ENCODE data around the gene ATP5PO.

GRCh38 chr21:33917421-33917820 lies 1.8 kb upstream of the ATP5PO start:
- TF ChIP-seq NR1H2 (CRISPR knock-in tag; IDR thresholded peaks at IDR 0.05) (no peak), TCF7 (CRISPR knock-in tag; IDR thresholded peaks at IDR 0.05; ENCODE audit: low read depth) (no peak), GABPB1 (CRISPR knock-in tag; IDR thresholded peaks at IDR 0.05) (no peak)

Data from WTC11 (cell line).